A549 (cell line): ENCODE measurements around the gene RAP1GAP2. TPM values are rescaled to one million over a fixed set of nuclear protein-coding genes. Genes with fewer than 3 reads are reported as not detected.

ENCODE experiments used
- ATAC-seq, 2 experiments: fragments of 200-7000 bp in 1 of 2; fragments of >200 bp in 1 of 2; cut with Nextera tagmentation in 1 of 2; cut with Tn5 transposase in 1 of 2; 3 replicates each; pipeline versions ENCODE4 v1.8.0 to v1.9.1; 2018 to 2020; ENCODE audit warnings: mild to moderate bottlenecking in 1 of 2, moderate library complexity in 1 of 2
- CTCF ChIA-PET: fragments of 300-600 bp; sonication (Branson Sonifier 250); formaldehyde crosslinking; extraction: SDS; loops from one replicate; lab custom pipeline; 2021; ENCODE audit warnings: antibody characterized with exemption, inconsistent platforms; lab: Yijun Ruan, JAX
- POLR2A ChIA-PET: fragments of 350-600 bp; formaldehyde crosslinking; extraction: SDS; loops from one replicate; lab custom pipeline; 2021; ENCODE audit warnings: antibody characterized with exemption, inconsistent platforms; lab: Yijun Ruan, JAX
- DNase-seq, 2 experiments: peaks; one replicate each; pipeline versions ENCODE4 v3.0.0 to v3.0.0-alpha.2; 2011 to 2016; ENCODE audit warnings: low read depth in 1 of 2, low spot score in 1 of 2
- FAIRE-seq: peaks from 2 replicates; lab custom pipeline; 2011; peaks lifted over from hg19 to GRCh38; lab: Jason Lieb, UNC
- H3K27ac ChIP-seq, 2 experiments: fragments of >200 bp; sonication (Bioruptor Twin); formaldehyde crosslinking; 3 replicates each; pipeline ENCODE4 v1.5.1; 2016 to 2017
- H3K4me1 ChIP-seq: fragments of >200 bp; sonication (Bioruptor Twin); formaldehyde crosslinking; 3 replicates; pipeline ENCODE4 v1.6.1; 2016
- H3K4me2 ChIP-seq: fragments of >200 bp; sonication (Bioruptor Twin); formaldehyde crosslinking; 3 replicates; pipeline ENCODE4 v1.6.1; 2016
- H3K4me3 ChIP-seq: fragments of >200 bp; sonication (Bioruptor Twin); formaldehyde crosslinking; 3 replicates; pipeline ENCODE4 v1.5.1; 2016
- H3K9me3 ChIP-seq: fragments of >200 bp; sonication (Bioruptor Twin); formaldehyde crosslinking; 3 replicates; pipeline ENCODE4 v1.6.1; 2016
- CBX8 ChIP-seq: fragments of 200-600 bp; sonication (generic); IDR thresholded peaks from 2 replicates; pipeline ENCODE4 v1.6.1; 2016
- E2F6 ChIP-seq: IDR thresholded peaks from 2 replicates; pipeline ENCODE4 v1.6.1; 2012; ENCODE audit warnings: low read depth, borderline replicate concordance
- ESRRA ChIP-seq: fragments of 150-350 bp; IDR thresholded peaks from 2 replicates; pipeline ENCODE4 v1.6.1; 2014; ENCODE audit warnings: mild to moderate bottlenecking, low read length, borderline replicate concordance
- HOXA7 ChIP-seq: fragments of 250-450 bp; sonication (Bioruptor Pico); IDR thresholded peaks from 2 replicates; pipeline ENCODE4 v1.5.0; 2020; ENCODE audit warnings: mild to moderate bottlenecking, moderate library complexity
- JUN ChIP-seq, 2 experiments: fragments of >200 bp; sonication (Bioruptor Twin); formaldehyde crosslinking; IDR thresholded peaks; 2 replicates in 1 of 2; 3 replicates in 1 of 2; pipeline ENCODE4 v1.6.1; 2016 to 2017
- KDM5A ChIP-seq: fragments of 200-600 bp; sonication (generic); IDR thresholded peaks from 2 replicates; pipeline ENCODE4 v1.6.1; 2016; ENCODE audit warnings: antibody characterized with exemption, mild to moderate bottlenecking
- MYC ChIP-seq: IDR thresholded peaks from 2 replicates; pipeline ENCODE4 v1.6.1; 2012; ENCODE audit warnings: mild to moderate bottlenecking, inconsistent platforms, low read length, improper control_type of control experiment, borderline replicate concordance
- NFE2L2 ChIP-seq: fragments of 150-350 bp; conservative IDR thresholded peaks from 2 replicates; pipeline ENCODE4 v1.6.1; 2014; ENCODE audit warnings: low read length
- NPAS2 ChIP-seq: fragments of 250-450 bp; sonication (Bioruptor Pico); IDR thresholded peaks from 2 replicates; pipeline ENCODE4 v1.8.0; 2022; ENCODE audit warnings: mild to moderate bottlenecking, moderate library complexity, borderline replicate concordance
- NR3C1 ChIP-seq: fragments of >200 bp; sonication (Bioruptor Twin); formaldehyde crosslinking; IDR thresholded peaks from 3 replicates; pipeline ENCODE4 v1.6.1; 2017
- POLR2AphosphoS2 ChIP-seq: conservative IDR thresholded peaks from 2 replicates; pipeline ENCODE4 v1.6.1; 2012; ENCODE audit warnings: low read length, improper control_type of control experiment, inconsistent platforms
- RAD21 ChIP-seq, 2 experiments: fragments of >200 bp in 1 of 2; sonication (Bioruptor Twin) in 1 of 2; formaldehyde crosslinking in 1 of 2; IDR thresholded peaks in 1 of 2; conservative IDR thresholded peaks in 1 of 2; 2 replicates in 1 of 2; 3 replicates in 1 of 2; pipeline ENCODE4 v1.6.1; 2012 to 2018; ENCODE audit warnings: inconsistent platforms in 1 of 2
- RARB ChIP-seq: fragments of 250-450 bp; sonication (Bioruptor Pico); IDR thresholded peaks from 2 replicates; pipeline ENCODE4 v1.8.0; 2021; ENCODE audit warnings: mild to moderate bottlenecking, moderate library complexity
- RFX5 ChIP-seq: fragments of 450-650 bp; IDR thresholded peaks from 2 replicates; pipeline ENCODE4 v1.7.1; 2014; ENCODE audit warnings: antibody characterized with exemption, mild to moderate bottlenecking, moderate library complexity
- TFCP2L1 ChIP-seq: fragments of 250-450 bp; sonication (Bioruptor Pico); IDR thresholded peaks from 2 replicates; pipeline ENCODE4 v1.5.0; 2021; ENCODE audit warnings: mild to moderate bottlenecking
- WGBS: methylation state at CpG from one replicate; pipeline ENCODE4 v1.1.6; 2017; ENCODE audit errors: missing lambda C conversion rate; 5-methylcytosine and 5-hydroxymethylcytosine counted together
- polyA plus RNA-seq, 4 experiments: library from polyadenylated mRNA; depleted of rRNA in 3 of 4; stranded (reverse); fragments of >200 nt; fragmentation: RNase III in 1 of 4; extraction: RNeasy Plus Mini Kit Qiagen cat#74134 plus additional on column Dnase treatment in 1 of 4; gene quantifications; 2 replicates in 3 of 4; 3 replicates in 1 of 4; pipeline ENCODE4 v1.2.3, GENCODE V29; 2011 to 2017
- TF ChIP-seq, protein P1 (sequence below): IDR thresholded peaks from 2 replicates; pipeline ENCODE4 v1.6.1; 2012
- TF ChIP-seq, protein P2 (sequence below): fragments of 250-450 bp; sonication (Bioruptor Pico); IDR thresholded peaks from 2 replicates; pipeline ENCODE4 v1.5.0; 2020; ENCODE audit warnings: low read depth, mild to moderate bottlenecking, moderate library complexity
- TF ChIP-seq, protein P3 (sequence below): fragments of 200-600 bp; sonication (generic); IDR thresholded peaks from 2 replicates; pipeline ENCODE4 v1.6.1; 2016; ENCODE audit warnings: antibody characterized with exemption, mild to moderate bottlenecking, moderate library complexity

RAP1GAP2 gene
- polyA plus RNA-seq, 2 of the 4 experiments (the other 2 are of a cell fraction): 8.3 to 20.8 TPM

DNA sequence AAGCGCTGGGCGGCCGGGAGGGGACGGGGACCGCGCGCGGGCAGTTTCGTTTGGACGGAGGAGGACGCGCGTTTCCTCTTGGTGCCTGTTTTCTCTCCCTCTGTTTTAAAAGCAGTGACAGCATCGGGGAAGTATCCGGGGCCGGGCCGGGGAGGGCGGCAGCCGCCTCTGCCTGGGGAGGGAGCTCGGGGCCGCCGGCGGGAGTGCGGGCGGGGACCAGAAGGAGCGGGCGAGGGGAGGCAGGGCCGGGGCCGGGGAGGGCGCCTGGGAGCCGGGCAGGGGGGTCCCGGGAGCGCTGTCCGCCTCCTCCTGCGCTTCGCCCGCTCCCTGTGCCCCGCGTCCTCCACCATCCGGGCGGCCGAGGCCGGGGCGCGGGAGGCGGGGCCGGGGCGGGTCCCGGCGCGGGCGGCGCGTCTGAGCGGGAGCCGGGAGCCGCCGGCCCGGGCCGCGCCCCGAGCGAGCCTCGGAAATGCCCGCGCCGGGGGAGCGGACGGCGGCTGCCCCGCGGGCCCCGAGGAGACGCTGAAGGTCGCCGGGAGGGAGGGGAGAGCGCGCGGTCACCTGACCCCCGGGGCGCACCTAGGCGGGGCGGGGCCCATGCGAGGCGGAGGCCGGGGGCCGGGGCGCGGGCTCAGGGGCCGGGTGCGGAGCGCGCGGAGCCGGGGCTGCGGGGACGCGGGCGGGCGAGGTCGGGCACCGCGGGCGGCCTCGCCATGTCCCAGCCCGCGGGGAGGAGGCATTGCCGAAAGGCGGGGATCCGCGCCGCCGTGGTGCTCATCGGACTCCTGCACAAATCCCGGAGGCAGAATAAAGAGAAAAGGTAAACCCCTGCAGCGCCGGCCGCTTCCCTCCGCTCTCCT, 57.3 kb downstream of the RAP1GAP2 start:
- under 1% methylated on average over 20 of the region's 119 CpGs for WGBS
- H3K4me3 ChIP-seq: peak overlapping the region; percentile 72
- ChIA-PET CTCF (interaction anchor here (1.2 to 14.9 kb wide), 11 partner anchors 11 to 159 kb away, joined by 4 to 550 read pairs (median 7); no protein-coding TSS in a partner anchor), POLR2A (interaction anchor here (1.0 kb wide), 1 partner anchor 150 kb away, joined by 3 read pairs; no protein-coding TSS in a partner anchor)
- no peaks in the 10 kb centered on the region for H3K9me3 ChIP-seq
- peak overlapping the region; percentile 82 for H3K4me2 ChIP-seq
- peak; percentile 57 to 72 for ATAC-seq
- peak; percentile 63 to 73 for DNase-seq
- TF ChIP-seq MYC: no peak
- 0 out of 5 replicates have a peak, but pooled peaks of 1 of the 2 experiments have one; percentile 16 for TF ChIP-seq RAD21 (conservative IDR thresholded peaks at IDR 0.05 in 1 of 2, IDR thresholded peaks at IDR 0.05 in 1 of 2)
- TF ChIP-seq HOXA7 (CRISPR knock-in tag): no peak
- TF ChIP-seq NPAS2: no peak
- no peak for TF ChIP-seq RARB (CRISPR knock-in tag)
- no peak for TF ChIP-seq CBX8
- TF ChIP-seq, protein P1, sequence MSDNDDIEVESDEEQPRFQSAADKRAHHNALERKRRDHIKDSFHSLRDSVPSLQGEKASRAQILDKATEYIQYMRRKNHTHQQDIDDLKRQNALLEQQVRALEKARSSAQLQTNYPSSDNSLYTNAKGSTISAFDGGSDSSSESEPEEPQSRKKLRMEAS: no peak
- TF ChIP-seq POLR2AphosphoS2: no peak
- no peak for TF ChIP-seq KDM5A
- TF ChIP-seq JUN (IDR thresholded peaks at IDR 0.05): peak; percentile 16 to 36; a peak in 2 of 5 replicates
- FAIRE-seq: no peak
- H3K27ac ChIP-seq: peak overlapping the region; percentile 87 to 92
- H3K4me1 ChIP-seq: peaks cover 20% of the 10 kb centered on the region

GRCh38 chr17:2854143-2855055, 58.2 kb downstream of the RAP1GAP2 start:
- Histone ChIP-seq H3K4me3 (peak overlapping the region; percentile 72), H3K27ac (peak overlapping the region; percentile 87 to 92), H3K9me3 (no peaks in the 10 kb centered on the region), H3K4me2 (peak overlapping the region; percentile 82), H3K4me1 (peaks cover 14% of the 10 kb centered on the region)
- WGBS: 4% methylated on average over 44 of the region's 46 CpGs
- DNase-seq (peak; percentile 55 to 64), FAIRE-seq (no peak), ATAC-seq (peak; percentile 62 to 77)
- CTCF ChIA-PET: interaction anchor here (0.7 to 14.9 kb wide), 11 partner anchors 10 to 158 kb away, joined by 3 to 550 read pairs (median 4); no protein-coding TSS in a partner anchor
- no peak for TF ChIP-seq TFCP2L1 (CRISPR knock-in tag)
- TF ChIP-seq, protein P2, sequence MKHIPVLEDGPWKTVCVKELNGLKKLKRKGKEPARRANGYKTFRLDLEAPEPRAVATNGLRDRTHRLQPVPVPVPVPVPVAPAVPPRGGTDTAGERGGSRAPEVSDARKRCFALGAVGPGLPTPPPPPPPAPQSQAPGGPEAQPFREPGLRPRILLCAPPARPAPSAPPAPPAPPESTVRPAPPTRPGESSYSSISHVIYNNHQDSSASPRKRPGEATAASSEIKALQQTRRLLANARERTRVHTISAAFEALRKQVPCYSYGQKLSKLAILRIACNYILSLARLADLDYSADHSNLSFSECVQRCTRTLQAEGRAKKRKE (CRISPR knock-in tag): no peak
- no peak for TF ChIP-seq RAD21 (conservative IDR thresholded peaks at IDR 0.05 in 1 of 2, IDR thresholded peaks at IDR 0.05 in 1 of 2)
- TF ChIP-seq NFE2L2: no peak
- TF ChIP-seq E2F6: peak; percentile 63
- no peak for TF ChIP-seq ESRRA
- TF ChIP-seq, protein P1: peak; percentile 57
- POLR2A ChIA-PET: interaction anchor here (0.6 to 1.0 kb wide), 2 partner anchors 62 to 149 kb away, joined by 3 to 5 read pairs; no protein-coding TSS in a partner anchor

- no peak for DNase-seq
- Histone ChIP-seq H3K4me3 (peak overlapping the region; percentile 72), H3K9me3 (no peaks in the 10 kb centered on the region), H3K27ac (peak overlapping the region; percentile 87 to 92; a peak in 5 of 6 replicates), H3K4me2 (peak overlapping the region; percentile 82), H3K4me1 (peaks cover 14% of the 10 kb centered on the region)
- TF ChIP-seq NR3C1 (no peak), RFX5 (no peak)
- TF ChIP-seq, protein P3, sequence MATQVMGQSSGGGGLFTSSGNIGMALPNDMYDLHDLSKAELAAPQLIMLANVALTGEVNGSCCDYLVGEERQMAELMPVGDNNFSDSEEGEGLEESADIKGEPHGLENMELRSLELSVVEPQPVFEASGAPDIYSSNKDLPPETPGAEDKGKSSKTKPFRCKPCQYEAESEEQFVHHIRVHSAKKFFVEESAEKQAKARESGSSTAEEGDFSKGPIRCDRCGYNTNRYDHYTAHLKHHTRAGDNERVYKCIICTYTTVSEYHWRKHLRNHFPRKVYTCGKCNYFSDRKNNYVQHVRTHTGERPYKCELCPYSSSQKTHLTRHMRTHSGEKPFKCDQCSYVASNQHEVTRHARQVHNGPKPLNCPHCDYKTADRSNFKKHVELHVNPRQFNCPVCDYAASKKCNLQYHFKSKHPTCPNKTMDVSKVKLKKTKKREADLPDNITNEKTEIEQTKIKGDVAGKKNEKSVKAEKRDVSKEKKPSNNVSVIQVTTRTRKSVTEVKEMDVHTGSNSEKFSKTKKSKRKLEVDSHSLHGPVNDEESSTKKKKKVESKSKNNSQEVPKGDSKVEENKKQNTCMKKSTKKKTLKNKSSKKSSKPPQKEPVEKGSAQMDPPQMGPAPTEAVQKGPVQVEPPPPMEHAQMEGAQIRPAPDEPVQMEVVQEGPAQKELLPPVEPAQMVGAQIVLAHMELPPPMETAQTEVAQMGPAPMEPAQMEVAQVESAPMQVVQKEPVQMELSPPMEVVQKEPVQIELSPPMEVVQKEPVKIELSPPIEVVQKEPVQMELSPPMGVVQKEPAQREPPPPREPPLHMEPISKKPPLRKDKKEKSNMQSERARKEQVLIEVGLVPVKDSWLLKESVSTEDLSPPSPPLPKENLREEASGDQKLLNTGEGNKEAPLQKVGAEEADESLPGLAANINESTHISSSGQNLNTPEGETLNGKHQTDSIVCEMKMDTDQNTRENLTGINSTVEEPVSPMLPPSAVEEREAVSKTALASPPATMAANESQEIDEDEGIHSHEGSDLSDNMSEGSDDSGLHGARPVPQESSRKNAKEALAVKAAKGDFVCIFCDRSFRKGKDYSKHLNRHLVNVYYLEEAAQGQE: no peak
- ATAC-seq: no peak
- CTCF ChIA-PET: interaction anchor here (0.7 to 14.9 kb wide), 10 partner anchors 9 to 157 kb away, joined by 3 to 550 read pairs (median 4); no protein-coding TSS in a partner anchor
- no peak for FAIRE-seq
- WGBS: 72% methylated on average over 8 of the region's 8 CpGs
- POLR2A ChIA-PET: interaction anchor here (0.6 kb wide), 1 partner anchor 62 kb away, joined by 5 read pairs; no protein-coding TSS in a partner anchor
These were observed 58.9 kb downstream of the RAP1GAP2 start for GRCh38 chr17:2855063-2855600.
